Measurements from ENCODE around the gene NXT2.
"Not testable (repeated sequence)": the region's sequence is repeated elsewhere in the genome, so short reads cannot be mapped to it uniquely, and the experiment has no call there.

The NXT2 gene

DNA sequence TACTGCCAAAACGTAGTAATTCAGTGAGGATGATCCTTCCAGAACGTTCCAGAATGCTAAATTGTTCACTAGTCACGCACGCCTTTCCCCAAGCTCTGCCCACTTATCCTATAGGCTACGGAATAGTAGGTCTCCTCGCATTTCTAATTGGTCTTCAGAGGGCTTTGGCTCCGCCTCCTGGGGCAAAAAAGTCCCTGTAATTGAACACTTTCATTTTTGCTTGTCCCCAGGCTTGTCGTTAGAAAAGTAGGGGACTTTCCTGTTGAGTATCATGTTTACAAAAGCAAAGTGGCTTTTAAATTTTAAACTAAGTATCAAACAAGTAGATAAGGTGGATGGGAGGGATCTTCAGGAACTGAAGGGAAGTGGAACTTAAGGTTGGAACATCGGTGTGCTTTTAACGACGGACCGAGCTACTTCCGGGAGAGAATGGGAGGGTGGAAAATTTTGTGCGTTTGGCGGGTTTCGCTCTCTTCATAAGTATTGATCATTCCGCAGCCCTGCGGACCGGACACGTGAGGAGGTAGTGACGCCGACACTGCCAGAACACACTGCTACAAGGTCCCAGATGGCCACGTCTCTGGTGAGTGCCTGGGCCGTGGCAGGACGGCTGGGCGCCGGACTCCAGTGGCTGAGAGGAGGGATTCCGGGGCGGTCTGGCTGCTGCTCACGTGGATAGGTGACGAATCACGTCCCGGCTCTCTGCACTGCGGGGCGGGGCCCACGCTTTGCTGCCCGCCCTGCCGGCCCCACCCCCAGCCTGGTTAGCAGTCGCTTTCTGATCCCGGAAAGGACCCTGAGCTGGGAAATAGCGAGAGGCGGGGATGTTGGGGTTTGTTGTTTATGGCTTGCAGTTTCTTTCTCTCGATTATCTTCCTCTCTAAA, at the start of gene NXT2:
NXT2 (plus strand) TSS at position 406 of the 885 bp plus-strand sequence; CDS start at position 569, 163 bp downstream.
- peak; percentile 86 for DNase-seq

DNA sequence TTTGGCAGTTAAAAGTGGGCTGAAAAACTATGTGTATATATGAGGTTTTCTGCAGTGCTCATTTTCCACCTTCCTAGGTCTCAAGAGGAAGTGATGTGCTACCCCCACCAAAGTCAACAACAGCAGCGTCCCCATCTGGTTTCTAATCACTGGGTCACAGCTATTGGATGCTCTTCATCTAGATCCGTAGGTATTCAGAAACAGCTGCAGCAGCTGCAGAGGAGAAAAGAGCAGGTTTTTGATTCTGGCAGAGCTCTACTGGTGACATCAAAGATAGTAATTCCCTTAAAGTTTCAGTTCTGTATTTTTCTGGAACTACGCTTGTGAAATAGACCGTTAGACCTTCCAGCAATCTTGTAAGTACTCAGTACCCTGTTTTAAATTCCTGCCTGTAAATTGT, 49.0 kb upstream of the NXT2 start:
- DNase-seq, result no peak

DNA sequence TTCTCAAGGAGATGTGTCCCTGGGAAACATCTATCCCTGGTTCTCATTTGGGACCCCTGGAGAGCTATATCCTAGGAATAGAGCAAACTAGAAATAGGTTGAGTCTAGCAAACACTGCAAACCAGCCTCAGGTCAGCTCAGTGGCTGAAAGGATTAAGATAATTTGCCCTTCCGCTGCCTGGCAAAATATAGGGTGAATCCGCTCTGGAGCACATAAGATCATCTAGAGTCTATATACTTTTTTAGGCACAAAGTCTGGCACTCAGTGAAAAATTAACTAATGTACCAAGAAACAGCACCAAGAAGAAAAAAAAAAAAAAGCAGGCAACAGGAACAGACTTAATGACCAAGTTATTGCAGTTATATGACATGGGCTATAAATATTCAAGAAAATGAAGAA, 47.5 kb upstream of the NXT2 start:
- DNase-seq, result no peak

DNA sequence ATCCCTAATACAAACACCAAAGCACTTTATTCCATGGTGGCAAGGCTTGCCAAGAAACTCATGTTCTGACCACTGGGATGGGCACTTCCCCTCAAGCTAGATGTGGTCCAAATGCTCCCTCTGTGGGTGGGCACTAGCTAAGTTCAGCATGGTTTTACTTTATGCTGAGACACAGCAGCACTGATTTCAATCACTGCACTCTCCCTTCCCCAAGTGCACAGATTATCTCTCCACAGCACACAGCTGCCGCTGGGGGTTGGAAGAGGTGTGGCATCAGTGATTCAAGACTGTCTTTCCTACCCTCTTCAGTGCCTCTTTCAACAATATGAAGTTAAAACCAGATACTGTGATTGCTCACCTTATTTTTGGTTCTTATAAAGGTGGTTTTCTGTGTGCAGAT, 38.2 kb upstream of the NXT2 start:
- no peak for DNase-seq

DNA sequence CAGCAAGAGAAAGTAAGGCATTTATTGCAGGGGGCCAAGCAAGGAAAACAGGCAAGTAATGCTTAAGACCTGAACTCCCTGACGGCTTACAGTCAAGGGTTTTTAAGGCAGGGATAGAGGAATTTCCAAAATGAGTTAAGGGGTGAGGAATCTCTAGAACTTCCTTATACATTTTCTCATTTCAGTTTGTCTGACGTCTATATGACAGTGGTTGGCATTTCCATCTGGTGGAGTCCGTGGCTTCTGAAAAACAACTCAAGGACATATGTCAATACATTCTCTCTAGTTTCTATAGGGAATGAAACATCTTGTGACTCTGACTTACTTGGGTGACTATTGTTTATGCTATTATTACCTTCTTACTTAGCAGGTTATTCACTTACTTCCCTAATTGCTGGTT, 35.5 kb upstream of the NXT2 start:
- no peak for DNase-seq

DNA sequence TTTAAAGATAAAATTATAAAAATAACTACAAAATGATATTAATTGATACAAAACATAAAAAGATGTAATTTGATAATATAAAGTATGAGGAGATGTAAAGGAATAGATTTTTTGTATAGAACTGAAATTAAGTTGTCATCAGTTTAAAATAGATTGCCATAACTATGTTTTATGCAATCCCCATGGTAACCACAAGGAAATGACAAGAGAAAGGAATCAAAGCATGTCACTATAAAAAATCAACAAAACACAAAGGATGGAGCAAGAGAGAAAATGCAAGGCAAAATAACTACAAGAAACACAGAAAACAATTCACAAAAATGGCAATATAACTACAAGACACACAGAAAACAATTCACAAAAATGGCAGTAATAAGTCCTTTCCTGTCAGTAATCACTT, 27.7 kb upstream of the NXT2 start:
- DNase-seq, result no peak

DNA sequence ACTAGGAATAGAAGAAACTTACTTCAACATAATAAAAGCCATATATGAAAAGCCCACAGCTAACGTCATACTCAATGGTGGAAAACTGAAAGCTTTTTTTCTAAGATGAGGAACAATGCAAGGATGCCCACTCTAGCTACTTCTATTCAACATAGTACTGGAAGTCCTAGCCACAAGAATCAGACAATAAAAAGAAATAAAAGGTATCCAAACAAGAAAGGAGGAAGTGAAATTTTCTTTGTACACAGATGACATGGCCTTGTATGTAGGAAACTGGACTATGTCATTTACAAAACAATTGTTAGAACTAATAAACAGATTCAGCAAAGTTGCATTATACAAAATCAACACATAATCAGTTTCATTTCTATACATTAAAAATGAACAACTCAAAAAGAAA, 25.5 kb upstream of the NXT2 start:
- no peak for DNase-seq

DNA sequence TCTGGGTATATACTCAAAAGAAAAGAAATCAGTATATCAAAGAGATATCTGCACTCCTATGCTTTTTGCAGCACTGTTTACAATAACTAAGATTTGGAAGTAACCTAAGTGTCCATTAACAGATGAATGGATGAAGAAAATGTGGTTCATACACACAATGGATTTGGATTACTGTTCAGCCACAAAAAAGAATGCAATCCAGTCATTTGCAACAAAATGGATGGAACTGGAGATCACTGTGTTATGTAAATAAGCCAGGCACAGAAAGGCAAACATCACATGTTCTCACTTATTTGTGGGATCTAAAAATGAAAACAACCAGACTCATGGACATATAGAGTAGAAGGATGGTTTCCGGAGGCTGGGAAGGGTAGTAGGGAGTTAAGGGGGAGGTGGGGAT, 17.6 kb upstream of the NXT2 start:
- no peak for DNase-seq

DNA sequence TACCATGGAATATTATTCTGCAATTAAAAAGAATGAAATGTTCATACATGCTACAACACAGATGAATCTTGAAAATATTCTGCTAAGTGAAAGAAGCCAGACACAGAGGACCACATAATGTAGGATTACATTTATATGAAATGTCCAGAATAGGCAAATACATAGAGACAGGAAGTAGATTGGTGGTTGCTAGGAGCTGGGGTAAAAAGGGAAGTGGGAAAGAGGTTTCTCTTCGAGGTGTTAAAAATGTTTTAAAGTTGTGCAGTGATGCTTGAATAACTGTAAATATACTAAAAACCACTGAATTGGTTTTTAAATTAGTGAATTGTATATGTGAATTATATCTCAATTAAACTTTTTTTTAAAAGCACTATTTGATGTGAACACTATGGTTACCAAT, 3.6 kb upstream of the NXT2 start:
- DNase-seq, result no peak

DNA sequence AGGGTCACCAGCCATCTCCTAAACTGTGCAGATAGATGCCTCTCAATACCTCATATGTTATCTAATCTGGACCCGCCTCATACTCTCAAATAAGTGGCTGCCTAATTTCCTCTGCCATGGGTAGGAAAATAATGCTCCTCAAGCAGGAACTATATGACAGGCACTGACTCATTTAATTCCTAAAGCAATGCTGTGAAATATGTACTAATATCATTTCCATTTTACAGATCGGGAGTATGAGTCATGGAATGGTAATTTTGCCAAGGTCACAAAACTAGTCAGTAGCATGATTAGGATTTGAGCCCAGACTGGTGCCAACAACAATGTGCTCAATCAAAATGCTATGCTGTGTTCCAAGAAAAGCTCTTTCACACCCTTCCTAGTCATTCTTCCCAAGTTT, 3.0 kb upstream of the NXT2 start:
- DNase-seq, result no peak

DNA sequence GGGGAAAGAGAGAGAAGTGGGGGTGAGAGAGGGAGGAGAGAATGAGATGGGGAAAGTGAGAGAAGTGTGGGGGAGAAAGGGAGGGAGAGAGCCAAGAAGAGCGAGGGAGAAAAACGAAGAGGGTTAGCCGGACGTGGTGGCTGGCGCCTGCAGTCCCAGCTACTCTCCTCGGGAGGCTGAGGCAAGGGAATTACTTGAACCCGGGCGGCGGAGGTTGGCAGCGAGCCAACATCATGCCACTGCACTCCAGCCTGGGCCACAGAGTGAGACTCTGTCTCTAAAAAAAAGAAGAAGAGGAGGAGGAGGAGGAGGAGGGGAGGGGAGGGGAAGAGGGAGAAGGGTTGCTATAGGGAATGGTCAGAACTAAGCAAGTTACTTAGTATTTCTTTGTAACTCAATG, 1.7 kb upstream of the NXT2 start:
- no peak for DNase-seq

DNA sequence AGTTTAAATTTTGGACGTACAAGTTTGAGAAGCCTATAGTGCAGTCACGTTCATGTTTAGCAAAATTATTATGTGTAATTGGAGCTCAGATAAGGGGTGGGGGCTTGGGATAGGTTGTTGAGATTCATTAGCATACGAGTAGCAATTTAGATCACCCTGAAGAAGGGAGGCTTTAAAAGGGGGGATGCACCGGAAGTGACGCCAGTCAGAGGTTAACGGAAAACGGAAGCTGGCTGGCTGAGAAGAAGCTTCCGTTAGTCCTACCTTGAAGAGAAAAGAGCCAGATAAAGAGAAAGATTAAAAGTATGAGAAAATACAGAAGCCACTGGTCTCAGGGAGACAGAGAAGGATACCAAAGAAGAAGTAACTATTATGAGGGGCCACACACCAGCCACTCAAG, 1.1 kb upstream of the NXT2 start:
- DNase-seq, result no peak

DNA sequence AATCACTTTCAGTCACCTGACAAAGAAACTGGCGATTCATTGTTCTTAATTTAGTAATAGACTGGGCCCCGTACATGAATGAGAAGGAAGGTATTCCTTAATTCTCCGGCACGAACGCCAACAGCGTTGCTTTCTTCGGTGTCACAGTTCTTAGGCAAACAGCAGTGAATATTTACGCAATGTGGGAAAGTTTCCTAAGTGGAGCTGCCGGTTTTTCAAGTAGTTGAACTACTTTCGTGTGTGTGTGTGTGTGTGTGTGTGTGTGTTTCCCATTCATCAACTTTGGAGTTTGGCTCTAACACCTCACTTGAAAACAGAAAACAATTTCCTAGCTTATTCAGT, 651 bp downstream of the NXT2 start:
- no peak for DNase-seq

DNA sequence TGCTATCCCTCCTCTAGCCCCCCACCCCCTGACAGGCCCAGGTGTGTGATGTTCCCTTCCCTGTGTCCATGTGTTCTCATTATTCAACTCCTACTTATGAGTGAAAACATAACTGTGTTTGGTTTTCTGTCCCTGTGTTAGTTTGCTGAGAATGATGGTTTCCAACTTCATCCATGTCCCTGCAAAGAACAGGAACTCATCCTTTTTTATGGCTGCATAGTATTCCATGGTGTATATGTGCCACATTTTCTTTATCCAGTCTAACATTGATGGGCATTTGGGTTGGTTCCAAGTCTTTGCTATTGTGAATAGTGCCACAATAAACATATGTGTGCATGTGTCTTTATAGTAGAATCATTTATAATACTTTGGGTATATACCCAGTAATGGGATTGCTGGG, 2.4 kb downstream of the NXT2 start:
- not testable (repeated sequence) for DNase-seq

DNA sequence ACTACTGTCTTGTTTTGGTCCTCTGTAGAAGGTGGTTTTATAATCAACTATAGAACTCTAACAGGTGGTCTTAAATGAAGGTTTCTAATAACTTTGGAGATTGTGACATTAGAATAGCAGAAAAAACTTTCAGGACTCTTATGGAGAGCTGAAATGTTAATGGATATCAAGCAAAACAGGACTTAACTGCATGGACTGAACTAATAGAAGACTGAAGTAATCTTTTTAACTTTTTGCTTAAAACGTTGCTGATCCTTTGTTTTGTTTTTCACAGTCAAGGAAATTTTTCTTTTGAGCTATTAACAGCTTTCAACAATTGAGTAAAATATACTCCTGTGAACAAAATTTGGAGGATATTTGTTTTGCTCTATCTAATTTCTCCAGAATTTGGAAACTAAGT, 17.2 kb downstream of the NXT2 start:
- DNase-seq, result no peak

DNA sequence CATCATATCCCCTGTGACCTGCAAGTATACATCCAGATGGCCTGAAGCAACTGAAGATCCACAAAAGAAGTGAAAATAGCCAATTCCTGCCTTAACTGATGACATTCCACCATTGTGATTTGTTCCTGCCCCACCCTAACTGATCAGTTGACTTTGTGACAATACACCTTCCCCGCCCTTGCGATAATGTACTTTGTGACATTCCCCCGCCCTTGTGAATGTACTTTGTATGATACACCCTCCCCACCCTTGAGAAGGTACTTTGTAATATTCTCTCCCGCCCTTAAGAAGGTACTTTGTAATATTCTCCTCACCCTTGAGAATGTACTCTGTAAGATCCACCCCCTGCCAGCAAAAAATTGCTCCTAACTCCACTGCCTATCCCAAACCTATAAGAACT, 39.4 kb downstream of the NXT2 start:
- DNase-seq, result not testable (repeated sequence)

DNA sequence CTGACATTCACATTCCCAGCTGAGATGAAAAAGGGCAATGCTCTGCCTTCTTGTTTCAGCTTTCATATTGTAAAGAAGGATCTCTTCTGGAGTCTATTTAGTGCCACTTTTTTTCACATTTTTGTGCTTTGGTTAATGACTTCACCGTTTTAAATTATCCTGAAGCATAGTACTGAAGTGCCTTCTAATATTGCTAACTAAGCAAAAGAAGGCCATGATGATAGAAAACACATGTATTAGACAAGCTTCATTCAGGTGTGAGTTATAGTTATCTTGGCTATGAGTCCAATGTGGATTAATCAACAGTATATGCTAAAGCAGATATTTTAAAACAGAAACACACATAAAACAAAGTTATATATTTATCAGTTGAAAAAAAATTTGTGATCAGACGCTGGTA, 40.4 kb downstream of the NXT2 start:
- no peak for DNase-seq

DNA sequence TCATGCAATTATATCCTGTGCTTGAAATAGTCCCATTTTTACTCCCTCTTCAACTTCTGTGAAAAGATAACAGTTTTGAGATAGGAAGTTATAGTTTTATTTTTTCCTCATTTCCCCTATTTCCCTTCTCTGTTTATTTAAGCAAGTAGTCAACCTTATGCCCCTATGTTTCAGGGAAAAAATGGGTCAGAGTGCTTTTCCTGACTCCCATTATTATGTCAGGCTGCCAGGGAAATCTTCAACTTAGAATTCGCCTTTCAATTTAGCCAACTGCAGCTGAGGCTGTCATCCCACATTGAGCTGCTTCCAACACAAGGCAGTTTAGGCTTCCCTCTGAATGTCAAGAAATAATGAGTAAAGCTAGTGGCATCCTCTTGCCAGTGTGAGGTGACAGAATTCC, 42.3 kb downstream of the NXT2 start:
- no peak for DNase-seq

DNA sequence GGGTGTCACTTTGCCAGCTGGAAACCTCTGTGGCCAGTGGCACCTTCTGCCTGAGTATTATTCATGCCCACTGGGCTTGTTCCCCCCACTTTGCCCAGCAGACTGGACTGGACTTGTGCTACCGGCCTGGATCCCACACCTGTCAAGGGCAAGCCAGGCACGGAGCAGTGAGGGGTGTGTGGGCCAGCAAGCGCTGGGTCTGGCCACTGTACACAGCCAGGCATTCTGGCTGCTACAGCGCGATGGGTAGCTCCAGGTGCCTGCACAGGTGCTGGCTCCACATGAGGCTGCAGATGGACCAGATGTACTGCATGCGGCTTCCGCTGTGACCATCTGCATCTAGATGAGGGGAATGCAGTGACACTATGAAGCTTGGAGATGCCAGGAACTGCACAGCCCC, 48.8 kb downstream of the NXT2 start:
- DNase-seq, result no peak

DNA sequence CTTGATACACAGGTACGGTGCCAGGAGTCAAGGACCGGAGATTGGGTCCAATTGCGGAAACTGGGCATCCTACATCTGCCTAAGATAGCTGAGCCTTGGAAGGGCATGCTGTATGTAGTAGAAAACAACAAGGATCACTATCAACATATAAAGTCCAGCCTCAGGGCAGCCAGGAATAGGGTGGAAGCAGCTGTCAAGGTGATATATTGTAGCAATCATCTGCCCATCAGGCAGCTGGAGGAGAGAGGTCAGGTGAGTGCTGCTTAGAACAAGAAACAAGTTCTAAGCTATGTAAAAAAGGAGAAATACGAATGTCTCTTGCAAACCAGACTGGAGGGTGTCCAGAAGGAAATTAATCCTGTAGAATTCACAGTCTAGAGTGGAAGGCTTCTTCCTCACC, 53.5 kb downstream of the NXT2 start:
- DNase-seq, result no peak
